NT2/D1 (cell line): ENCODE results near the gene DOK3.

Experiments used
- SUZ12 ChIP-seq: IDR thresholded peaks from 2 replicates; pipeline ENCODE4 v1.6.1; 2011; ENCODE audit not compliant: insufficient read length, insufficient read depth; ENCODE audit errors: extremely low read depth
- YY1 ChIP-seq: IDR thresholded peaks from 2 replicates; pipeline ENCODE4 v1.6.1; 2011; ENCODE audit not compliant: insufficient read length, insufficient read depth

DNA sequence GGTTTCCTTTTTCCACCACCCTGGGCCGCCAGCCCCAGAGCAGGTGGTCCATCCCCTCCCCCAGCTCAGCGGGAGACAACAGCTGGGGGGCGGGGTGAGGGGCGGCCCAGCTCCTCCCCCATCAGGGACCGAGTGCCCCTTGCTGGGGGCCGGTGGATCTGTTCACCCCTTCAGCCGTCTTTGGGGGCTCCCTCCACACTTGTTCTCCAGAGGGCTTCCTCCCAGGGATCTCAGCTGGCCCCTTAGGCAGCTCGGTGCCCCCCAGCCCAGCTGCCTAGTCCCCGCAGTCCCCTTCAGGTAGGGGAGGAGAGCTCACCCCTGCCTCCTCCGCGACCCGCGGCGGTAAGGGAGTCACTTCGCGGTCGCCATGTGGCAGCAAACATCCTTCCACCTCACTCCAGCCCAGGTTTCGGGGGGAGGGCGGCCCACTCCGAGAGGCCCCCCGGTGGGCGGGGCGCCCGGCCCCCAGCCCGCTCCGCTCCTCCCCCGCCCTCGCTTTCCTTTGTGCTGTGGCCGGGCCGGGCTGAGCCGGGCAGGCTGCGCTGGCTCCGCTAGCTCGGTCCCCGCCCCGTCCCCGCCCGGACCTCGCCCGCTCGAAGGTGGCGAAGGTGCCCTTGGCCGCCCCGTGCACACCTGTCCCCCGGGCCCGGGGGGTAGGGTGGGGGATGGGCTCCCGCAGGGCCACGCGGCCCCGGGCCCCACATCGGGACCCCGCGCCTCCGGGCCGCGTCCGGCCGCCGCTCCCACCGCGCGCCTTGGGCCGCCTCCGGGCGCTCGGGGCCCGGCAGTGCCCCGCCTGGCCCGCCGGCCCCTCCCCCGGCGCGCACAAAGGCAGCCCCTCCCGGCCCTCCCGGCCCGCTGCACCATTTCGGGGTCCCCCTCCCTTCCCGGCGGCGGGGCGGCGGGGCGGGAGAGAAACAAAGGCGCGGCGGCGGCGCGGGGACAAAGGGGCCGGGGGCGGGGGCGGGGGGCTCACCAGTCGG, 36.9 kb downstream of the DOK3 start:
- no peak for TF ChIP-seq YY1
- no peak for TF ChIP-seq SUZ12
